HG03039 (cell line): ENCODE data around the gene SHC4.

Experiments used
- ATAC-seq: cut with Tn5 transposase; IDR thresholded peaks from one replicate; pipeline ENCODE4 v1.9.1; 2021; ENCODE audit warnings: mild to moderate bottlenecking, moderate library complexity; ENCODE audit not compliant: unreplicated experiment

Gene SHC4, protein sequence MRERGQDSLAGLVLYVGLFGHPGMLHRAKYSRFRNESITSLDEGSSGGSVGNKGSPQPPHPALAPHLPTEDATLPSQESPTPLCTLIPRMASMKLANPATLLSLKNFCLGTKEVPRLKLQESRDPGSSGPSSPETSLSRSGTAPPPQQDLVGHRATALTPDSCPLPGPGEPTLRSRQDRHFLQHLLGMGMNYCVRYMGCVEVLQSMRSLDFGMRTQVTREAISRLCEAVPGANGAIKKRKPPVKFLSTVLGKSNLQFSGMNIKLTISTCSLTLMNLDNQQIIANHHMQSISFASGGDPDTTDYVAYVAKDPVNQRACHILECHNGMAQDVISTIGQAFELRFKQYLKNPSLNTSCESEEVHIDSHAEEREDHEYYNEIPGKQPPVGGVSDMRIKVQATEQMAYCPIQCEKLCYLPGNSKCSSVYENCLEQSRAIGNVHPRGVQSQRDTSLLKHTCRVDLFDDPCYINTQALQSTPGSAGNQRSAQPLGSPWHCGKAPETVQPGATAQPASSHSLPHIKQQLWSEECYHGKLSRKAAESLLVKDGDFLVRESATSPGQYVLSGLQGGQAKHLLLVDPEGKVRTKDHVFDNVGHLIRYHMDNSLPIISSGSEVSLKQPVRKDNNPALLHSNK

GRCh38 chr15:48963524-48964113 is at the start of gene SHC4:
Gene SHC4, minus strand, starts transcription at chr15:48963919. Its CDS starts 904 bp downstream, at chr15:48963015.
- ATAC-seq: no peak

DNA sequence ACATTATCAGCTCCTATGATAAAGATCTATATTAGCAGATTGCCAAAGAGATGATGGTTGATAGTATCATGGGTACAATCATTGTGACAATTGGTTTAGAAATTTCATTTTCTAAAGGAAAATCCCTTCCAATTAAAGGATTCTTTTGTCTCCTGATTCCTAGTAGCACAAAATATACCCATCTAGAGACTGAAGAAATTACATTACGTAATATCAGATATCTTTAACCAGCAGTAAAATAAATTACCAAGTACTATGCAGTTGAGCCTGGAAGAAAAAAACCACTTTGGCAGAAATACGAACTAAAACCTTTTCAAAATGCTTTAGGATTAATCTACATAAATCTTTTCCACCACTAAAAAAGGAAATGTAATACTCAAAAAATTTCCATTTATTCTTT is 35.6 kb upstream of the SHC4 start:
- no peak for ATAC-seq

DNA sequence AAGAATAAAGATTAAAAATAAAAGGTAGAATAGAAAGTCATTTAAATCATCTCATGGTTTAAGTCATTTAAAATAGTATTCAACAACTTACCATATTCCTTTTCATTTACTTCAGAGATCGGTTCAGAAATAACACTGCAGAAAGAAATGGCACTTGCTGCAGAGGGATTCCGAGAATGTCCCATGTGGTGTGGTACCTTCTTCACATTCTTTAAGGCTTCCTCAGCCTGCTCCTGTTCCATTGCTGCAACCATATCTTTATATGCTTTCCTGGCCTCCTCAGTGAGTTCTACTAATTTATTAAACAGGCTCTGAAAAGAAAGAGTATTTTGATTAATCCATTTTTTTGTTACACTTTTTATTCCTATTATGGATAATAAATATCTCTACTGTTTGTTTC is 32.6 kb upstream of the SHC4 start:
- no peak for ATAC-seq

DNA sequence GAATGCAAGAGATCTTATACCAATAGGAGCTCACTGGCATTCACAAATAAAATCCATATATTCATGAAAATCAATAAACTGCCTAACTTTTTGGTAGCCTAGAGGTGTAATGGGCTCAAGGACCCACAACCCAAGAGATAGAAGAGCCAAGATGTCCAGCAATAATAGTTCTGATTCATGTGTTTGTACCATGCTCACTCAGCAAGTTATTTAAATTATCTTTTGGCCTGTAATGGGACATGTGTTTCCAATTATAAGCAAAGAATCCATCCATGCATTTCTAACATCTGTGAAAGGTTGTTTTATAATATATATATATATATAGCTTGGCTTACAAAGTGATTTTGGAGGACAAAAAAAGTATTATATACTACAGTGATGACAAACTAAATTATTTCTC is 29.7 kb upstream of the SHC4 start:
- ATAC-seq: no peak

GRCh38 chr15:48992545-48992944 is 28.8 kb upstream of the SHC4 start:
- ATAC-seq: peak; percentile 97

GRCh38 chr15:48992096-48992495 is 28.4 kb upstream of the SHC4 start:
- no peak for ATAC-seq

- ATAC-seq: no peak
Observed at GRCh38 chr15:48989170-48989569, 25.5 kb upstream of the SHC4 start.

DNA sequence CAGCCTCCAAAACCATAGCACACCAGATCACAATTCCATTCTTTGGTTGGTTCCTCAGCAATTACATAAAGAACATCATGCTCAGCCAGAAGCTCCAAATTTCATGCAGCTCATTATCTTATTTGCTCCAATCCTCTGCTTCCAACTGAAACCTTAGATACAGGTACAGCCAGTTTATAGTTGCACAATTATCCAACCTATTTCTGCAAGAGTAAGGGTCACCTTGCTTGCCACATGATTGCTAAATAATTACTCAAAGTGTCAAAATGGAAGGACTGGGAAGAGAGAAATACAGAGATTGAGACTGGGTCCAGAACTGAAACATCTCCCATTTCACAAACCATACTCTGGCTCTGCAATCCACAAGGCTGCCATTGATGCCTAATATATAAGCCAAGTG is 23.4 kb upstream of the SHC4 start:
- ATAC-seq: no peak

DNA sequence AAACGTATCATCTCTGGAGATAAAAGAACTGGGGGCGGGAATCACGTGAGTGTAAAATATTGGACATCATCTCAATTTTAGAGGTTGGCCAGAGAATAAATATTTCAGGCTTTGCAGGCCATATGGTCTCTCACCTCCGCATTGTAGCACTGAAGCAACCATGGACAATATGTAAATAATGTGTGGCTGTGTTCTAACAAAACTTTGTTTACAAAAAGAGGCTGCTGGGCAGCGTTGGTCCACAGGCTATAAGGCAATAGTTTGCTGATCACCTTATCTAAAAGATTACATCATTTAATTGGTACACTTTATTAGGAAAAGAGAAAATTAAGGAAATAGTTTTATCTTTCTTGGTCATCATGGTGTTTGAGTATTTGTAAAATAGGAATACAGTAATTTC is 22.5 kb upstream of the SHC4 start:
- no peak for ATAC-seq

GRCh38 chr15:48985516-48985915 is 21.8 kb upstream of the SHC4 start:
- no peak for ATAC-seq

- ATAC-seq: no peak
Observed at GRCh38 chr15:48984811-48985352, 21.2 kb upstream of the SHC4 start.

- ATAC-seq: no peak
Observed at GRCh38 chr15:48984021-48984710, 20.4 kb upstream of the SHC4 start.

GRCh38 chr15:48983300-48983699 is 19.6 kb upstream of the SHC4 start:
- ATAC-seq: no peak

DNA sequence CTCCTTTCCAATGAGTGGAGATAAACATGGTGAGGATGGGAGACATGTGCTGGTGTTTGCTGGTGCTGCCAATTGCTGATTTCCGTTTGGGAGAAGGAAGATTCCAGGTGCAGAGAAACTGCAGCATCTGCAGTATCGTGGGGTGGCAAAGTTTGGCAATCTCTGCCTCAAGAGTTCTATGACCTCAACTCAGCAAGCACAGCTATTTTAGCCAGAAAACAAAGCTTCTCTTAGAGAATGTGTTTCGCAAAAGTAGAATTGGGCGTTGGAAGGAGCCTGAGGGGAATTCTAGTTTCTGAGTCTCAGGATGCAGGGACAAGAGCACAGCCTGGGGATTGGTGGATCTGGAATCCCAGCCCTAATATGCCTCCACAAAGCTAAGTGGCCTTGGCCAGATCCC is 18.2 kb upstream of the SHC4 start:
- no peak for ATAC-seq

DNA sequence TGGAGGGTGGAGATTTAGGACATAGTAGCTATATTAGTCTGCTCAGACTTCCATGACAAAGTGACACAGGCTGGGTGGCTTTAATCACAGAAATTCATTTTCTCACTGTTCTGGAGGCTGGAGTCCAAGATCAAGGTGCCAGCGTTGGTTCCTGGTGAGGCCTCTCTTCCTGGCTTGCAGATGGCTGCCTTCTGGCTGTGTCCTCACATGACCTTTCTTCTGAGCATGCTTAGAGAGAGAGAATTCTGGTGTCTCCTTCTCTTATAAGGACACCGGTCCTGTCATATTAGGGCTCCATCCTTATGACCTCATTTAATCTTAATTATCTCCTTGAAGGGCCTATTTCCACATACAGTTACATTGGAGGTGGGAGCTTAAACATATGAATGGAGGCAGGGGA is 14.9 kb upstream of the SHC4 start:
- ATAC-seq: no peak

- no peak for ATAC-seq
Observed at GRCh38 chr15:48976444-48977088, 12.8 kb upstream of the SHC4 start.

GRCh38 chr15:48975472-48976419 is 12.0 kb upstream of the SHC4 start:
- ATAC-seq: peak; percentile 94

DNA sequence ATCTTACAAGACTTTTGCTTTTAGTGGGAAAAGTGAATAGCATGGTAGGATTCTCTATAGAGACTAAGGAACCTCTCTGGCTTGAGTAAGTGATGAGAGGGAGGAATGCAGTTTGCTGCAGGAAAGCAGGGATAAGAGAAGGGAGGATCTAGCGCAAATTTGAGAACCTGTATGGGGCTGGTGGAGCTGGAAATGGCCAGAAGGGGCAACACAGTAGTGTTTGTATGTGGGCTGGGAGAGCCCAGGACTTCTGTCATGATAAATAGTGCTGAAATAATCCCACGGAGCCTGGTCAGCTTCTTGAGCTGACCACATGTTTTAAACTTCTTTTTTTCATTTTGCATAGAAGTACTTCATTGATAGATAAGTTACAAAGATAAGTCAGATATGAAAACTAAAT is 11.2 kb upstream of the SHC4 start:
- no peak for ATAC-seq

DNA sequence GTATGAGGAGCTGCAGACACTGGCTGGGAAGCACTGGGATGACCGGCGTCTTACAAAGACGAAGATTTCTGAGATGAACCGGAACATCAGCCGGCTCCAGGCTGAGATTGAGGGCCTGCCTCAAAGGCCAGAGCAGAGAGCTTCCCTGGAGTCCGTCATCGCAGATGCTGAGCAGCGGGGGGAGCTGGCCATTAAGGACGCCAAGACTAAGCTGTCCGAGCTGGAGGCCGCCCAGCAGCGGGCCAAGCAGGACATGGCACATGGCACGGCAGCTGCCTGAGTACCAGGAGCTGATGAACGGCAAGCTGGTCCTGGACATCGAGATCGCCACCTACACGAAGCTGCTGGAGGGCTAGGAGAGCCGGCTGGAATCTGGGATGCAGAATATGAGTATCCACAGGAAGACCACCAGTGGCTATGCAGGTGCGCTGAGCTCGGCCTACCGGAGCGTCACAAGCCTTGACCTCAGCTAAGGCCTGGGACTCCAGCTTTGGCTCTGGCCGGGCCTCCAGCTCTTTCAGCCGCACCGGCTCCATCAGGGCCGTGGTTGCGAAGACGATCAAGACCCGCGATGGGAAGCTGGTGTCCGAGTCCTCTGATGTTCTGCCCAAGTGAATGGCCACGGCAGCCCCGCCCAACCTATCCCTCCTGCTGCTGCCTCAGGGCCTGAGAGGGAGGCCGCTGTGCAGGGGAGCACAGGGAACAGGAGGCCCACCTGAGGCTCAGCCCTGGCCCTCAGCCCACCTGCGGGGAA is 9.2 kb upstream of the SHC4 start:
- ATAC-seq: no peak
